Ishikawa (cell line): ENCODE measurements around the gene LLCFC1.

ENCODE experiments used
- CEBPB ChIP-seq: IDR thresholded peaks from 2 replicates; pipeline ENCODE4 v1.6.1; 2012
- CREB1 ChIP-seq: IDR thresholded peaks from 2 replicates; pipeline ENCODE4 v1.6.1; 2012; ENCODE audit warnings: low read depth
- EGR1 ChIP-seq: IDR thresholded peaks from 2 replicates; pipeline ENCODE4 v1.6.1; 2012
- EP300 ChIP-seq: IDR thresholded peaks from 2 replicates; pipeline ENCODE4 v1.6.1; 2012; ENCODE audit warnings: borderline replicate concordance
- FOXM1 ChIP-seq: IDR thresholded peaks from 2 replicates; pipeline ENCODE4 v1.6.1; 2012; ENCODE audit warnings: low read depth, borderline replicate concordance
- NFIC ChIP-seq: IDR thresholded peaks from 2 replicates; pipeline ENCODE4 v1.6.1; 2012
- RAD21 ChIP-seq: IDR thresholded peaks from 2 replicates; pipeline ENCODE4 v1.6.1; 2012; ENCODE audit warnings: low read depth
- TAF1 ChIP-seq: IDR thresholded peaks from 2 replicates; pipeline ENCODE4 v1.6.1; 2012; ENCODE audit warnings: low read depth, mild to moderate bottlenecking
- TCF12 ChIP-seq: IDR thresholded peaks from 2 replicates; pipeline ENCODE4 v1.6.1; 2012; ENCODE audit warnings: low read depth
- TEAD4 ChIP-seq: IDR thresholded peaks from 2 replicates; pipeline ENCODE4 v1.6.1; 2012
- YY1 ChIP-seq: IDR thresholded peaks from 2 replicates; pipeline ENCODE4 v1.6.1; 2012; ENCODE audit warnings: low read depth
- ZBTB7A ChIP-seq: IDR thresholded peaks from 2 replicates; pipeline ENCODE4 v1.6.1; 2012; ENCODE audit warnings: low read depth
- TF ChIP-seq, protein P1 (sequence below): IDR thresholded peaks from 2 replicates; pipeline ENCODE4 v1.6.1; 2012
- TF ChIP-seq, protein P2 (sequence below): IDR thresholded peaks from 2 replicates; pipeline ENCODE4 v1.6.1; 2012
- TF ChIP-seq, protein P3 (sequence below): IDR thresholded peaks from 2 replicates; pipeline ENCODE4 v1.6.1; 2012; ENCODE audit warnings: low read depth, mild to moderate bottlenecking

LLCFC1 gene

DNA sequence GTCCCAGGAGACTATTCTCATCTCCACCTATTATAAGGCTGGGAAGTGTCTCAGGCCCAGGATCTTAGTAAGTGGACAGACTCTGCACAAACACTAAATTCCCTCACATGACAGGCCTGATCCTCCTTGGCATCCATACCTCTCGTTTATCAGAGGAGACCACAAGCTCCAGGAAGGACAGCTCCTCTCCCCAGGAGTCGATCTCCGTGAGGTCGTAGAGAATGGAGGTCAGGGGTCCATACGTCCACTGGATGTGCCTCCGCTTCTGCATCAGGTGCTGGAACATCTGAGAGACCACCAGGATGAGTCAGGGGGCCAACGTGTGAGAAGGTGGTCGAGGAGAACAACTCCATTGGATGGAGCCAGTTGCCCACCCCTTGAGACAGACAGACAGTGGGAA, 11.3 kb upstream of the LLCFC1 start:
- TF ChIP-seq CEBPB = no peak
- TF ChIP-seq YY1 = no peak
- no peak for TF ChIP-seq TEAD4
- no peak for TF ChIP-seq ZBTB7A
- TF ChIP-seq EGR1 = no peak
- TF ChIP-seq RAD21 = no peak
- TF ChIP-seq FOXM1 = no peak
- TF ChIP-seq TCF12 = no peak
- TF ChIP-seq, protein P1, sequence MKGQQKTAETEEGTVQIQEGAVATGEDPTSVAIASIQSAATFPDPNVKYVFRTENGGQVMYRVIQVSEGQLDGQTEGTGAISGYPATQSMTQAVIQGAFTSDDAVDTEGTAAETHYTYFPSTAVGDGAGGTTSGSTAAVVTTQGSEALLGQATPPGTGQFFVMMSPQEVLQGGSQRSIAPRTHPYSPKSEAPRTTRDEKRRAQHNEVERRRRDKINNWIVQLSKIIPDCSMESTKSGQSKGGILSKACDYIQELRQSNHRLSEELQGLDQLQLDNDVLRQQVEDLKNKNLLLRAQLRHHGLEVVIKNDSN = no peak
- TF ChIP-seq TAF1 = no peak
- no peak for TF ChIP-seq NFIC
- no peak for TF ChIP-seq CREB1
- no peak for TF ChIP-seq EP300
- TF ChIP-seq, protein P2, sequence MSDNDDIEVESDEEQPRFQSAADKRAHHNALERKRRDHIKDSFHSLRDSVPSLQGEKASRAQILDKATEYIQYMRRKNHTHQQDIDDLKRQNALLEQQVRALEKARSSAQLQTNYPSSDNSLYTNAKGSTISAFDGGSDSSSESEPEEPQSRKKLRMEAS = no peak
- TF ChIP-seq, protein P3, sequence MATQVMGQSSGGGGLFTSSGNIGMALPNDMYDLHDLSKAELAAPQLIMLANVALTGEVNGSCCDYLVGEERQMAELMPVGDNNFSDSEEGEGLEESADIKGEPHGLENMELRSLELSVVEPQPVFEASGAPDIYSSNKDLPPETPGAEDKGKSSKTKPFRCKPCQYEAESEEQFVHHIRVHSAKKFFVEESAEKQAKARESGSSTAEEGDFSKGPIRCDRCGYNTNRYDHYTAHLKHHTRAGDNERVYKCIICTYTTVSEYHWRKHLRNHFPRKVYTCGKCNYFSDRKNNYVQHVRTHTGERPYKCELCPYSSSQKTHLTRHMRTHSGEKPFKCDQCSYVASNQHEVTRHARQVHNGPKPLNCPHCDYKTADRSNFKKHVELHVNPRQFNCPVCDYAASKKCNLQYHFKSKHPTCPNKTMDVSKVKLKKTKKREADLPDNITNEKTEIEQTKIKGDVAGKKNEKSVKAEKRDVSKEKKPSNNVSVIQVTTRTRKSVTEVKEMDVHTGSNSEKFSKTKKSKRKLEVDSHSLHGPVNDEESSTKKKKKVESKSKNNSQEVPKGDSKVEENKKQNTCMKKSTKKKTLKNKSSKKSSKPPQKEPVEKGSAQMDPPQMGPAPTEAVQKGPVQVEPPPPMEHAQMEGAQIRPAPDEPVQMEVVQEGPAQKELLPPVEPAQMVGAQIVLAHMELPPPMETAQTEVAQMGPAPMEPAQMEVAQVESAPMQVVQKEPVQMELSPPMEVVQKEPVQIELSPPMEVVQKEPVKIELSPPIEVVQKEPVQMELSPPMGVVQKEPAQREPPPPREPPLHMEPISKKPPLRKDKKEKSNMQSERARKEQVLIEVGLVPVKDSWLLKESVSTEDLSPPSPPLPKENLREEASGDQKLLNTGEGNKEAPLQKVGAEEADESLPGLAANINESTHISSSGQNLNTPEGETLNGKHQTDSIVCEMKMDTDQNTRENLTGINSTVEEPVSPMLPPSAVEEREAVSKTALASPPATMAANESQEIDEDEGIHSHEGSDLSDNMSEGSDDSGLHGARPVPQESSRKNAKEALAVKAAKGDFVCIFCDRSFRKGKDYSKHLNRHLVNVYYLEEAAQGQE = no peak

DNA sequence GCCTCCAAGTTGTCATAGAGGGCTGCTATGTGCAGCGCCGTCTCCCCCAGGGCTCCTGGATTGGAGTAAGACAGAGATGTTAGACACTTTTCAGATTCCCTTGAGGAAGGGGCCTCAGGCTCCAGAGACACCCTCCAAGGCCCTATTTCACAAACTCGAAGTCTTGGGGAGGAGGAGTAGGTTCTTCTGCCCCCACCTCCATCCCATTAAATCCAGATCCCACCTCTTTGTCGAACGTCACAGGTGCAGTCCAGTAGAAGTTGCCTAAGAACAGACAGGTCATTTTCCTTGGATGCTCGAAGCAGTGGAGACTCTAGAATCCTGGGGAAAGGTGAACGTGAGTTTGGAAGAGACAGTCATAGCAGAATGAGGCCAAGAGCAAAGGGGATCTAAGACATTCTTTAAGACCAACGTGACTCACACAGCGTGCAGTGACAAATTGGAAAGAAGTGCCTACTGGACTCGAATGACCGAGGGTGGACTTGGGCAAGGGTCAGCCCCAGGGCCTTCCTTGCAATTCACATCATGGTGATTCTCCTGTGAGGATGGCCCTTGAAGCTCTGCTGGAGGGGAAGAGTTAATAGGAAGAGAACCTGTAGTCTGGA, 9.1 kb upstream of the LLCFC1 start:
- TF ChIP-seq YY1 = no peak
- TF ChIP-seq, protein P3 = no peak
- TF ChIP-seq TEAD4 = no peak
- TF ChIP-seq NFIC = no peak
- TF ChIP-seq FOXM1 = no peak
- no peak for TF ChIP-seq ZBTB7A
- TF ChIP-seq CREB1 = no peak
- TF ChIP-seq TCF12 = no peak
- TF ChIP-seq, protein P1 = no peak
- TF ChIP-seq RAD21 = no peak
- no peak for TF ChIP-seq EGR1
- no peak for TF ChIP-seq EP300
- TF ChIP-seq CEBPB = no peak
- TF ChIP-seq, protein P2 = no peak

DNA sequence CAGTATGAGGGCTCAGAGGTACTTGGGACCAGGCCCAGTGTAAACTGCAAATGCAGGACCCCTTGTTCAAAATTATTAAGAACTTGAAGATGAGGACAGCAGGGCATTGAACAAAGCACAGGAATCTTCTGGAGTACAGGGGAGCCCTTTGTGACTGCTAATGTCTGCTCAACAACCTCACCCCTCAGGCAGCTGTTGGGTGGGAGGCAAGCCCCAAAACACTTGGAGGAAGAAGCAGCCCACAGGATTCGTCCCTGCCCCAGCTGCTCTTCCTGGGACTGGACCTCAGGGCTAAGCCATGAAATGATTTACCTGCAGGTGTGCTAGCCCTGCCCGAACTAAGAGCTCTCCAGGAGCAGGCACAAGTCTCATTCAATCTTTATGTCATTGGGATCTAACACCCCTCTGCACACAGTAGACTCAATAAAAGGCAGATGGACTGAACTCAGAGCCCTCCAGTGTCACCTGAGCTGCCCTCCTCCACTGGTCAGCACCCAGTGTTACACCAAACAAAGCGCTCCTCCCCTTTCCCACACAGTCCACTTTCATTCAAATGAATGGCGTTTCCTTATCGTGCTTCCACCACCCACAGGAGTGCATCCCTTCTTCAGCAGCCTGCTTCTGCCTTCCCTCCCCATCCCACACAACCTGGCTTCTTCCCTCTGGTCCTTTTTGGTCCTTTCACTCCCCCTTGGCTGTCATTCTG, 6.7 kb upstream of the LLCFC1 start:
- TF ChIP-seq, protein P2 = no peak
- TF ChIP-seq FOXM1 (no peak), TAF1 (no peak), ZBTB7A (no peak), TEAD4 (no peak), CEBPB (no peak), CREB1 (no peak), EP300 (no peak), RAD21 (no peak), TCF12 (no peak), YY1 (no peak), NFIC (no peak)
- TF ChIP-seq, protein P1 = no peak
- TF ChIP-seq, protein P3 = no peak
